WERI-Rb-1 (cell line): ENCODE results near the gene CXCL13.

ENCODE experiments used
- DNase-seq: peaks from one replicate; pipeline ENCODE4 v3.0.0-alpha.2; 2020
- H3K27ac ChIP-seq: fragments of 250-450 bp; sonication (Bioruptor Pico); 2 replicates; pipeline ENCODE4 v1.5.1; 2020; ENCODE audit warnings: mild to moderate bottlenecking, moderate library complexity
- H3K27me3 ChIP-seq: fragments of 250-450 bp; sonication (Bioruptor Pico); 2 replicates; pipeline ENCODE4 v1.5.1; 2021; ENCODE audit warnings: mild to moderate bottlenecking, low read depth, moderate library complexity; ENCODE audit not compliant: insufficient read depth, severe bottlenecking
- H3K36me3 ChIP-seq: fragments of 250-450 bp; sonication (Bioruptor Pico); 2 replicates; pipeline ENCODE4 v1.5.1; 2020; ENCODE audit warnings: mild to moderate bottlenecking, moderate library complexity
- H3K4me3 ChIP-seq: 2 replicates; pipeline ENCODE4 v1.5.1; 2011; ENCODE audit warnings: low read depth, mild to moderate bottlenecking, control low read depth, low read length
- H3K9me3 ChIP-seq: fragments of 250-450 bp; sonication (Bioruptor Pico); 2 replicates; pipeline ENCODE4 v1.5.1; 2021; ENCODE audit warnings: mild to moderate bottlenecking, moderate library complexity; ENCODE audit not compliant: severe bottlenecking
- TF ChIP-seq, protein P1 (sequence below): IDR thresholded peaks from 2 replicates; pipeline ENCODE4 v1.5.1; 2011; ENCODE audit warnings: low read depth, mild to moderate bottlenecking, control low read depth, inconsistent platforms, low read length

CXCL13 gene

DNA sequence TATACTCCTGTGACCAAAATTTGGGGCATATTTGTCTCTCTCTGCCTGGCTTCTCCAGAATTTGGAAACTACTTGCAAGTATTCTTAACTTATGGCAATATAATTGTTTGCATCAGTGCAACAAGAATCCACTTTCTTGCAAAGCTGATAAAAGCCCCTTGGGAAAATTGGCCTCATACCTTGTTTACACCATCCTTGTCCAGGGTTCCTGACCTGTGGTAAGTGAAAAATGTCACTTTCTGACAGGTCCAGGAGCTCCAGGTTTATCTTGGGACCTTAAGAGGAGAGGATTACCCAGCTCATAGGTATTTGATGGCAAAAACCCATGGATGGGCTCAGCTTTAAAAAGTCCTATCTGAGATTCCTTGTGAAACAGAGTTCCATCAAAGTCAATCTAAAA is 29.3 kb upstream of the CXCL13 start:
- H3K27ac ChIP-seq: no peak overlapping the region
- no peaks in the 10 kb centered on the region for H3K36me3 ChIP-seq
- TF ChIP-seq, protein P1, sequence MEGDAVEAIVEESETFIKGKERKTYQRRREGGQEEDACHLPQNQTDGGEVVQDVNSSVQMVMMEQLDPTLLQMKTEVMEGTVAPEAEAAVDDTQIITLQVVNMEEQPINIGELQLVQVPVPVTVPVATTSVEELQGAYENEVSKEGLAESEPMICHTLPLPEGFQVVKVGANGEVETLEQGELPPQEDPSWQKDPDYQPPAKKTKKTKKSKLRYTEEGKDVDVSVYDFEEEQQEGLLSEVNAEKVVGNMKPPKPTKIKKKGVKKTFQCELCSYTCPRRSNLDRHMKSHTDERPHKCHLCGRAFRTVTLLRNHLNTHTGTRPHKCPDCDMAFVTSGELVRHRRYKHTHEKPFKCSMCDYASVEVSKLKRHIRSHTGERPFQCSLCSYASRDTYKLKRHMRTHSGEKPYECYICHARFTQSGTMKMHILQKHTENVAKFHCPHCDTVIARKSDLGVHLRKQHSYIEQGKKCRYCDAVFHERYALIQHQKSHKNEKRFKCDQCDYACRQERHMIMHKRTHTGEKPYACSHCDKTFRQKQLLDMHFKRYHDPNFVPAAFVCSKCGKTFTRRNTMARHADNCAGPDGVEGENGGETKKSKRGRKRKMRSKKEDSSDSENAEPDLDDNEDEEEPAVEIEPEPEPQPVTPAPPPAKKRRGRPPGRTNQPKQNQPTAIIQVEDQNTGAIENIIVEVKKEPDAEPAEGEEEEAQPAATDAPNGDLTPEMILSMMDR: no peak
- no peak for DNase-seq
- H3K27me3 ChIP-seq: no peaks in the 10 kb centered on the region
- no peaks in the 10 kb centered on the region for H3K9me3 ChIP-seq
- H3K4me3 ChIP-seq: no peak overlapping the region

DNA sequence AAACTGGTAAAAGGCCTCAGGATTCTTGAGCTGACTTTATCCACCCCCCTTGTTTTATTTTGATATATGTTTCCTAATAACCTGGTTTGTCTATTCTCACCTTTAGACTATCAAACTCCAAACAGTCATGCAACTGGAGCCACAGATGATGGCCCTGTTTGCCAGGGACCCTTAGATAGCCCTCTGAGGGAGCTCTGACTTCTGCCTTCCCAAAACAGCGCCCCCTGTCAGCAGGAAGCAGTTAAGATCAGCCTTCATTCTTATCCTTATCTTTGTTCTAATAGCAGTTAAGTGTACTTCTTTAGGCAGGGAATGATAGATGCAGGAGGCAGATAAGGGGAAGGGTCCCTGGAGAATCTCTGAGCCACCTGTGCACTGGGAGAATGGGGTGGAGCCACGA is 27.5 kb upstream of the CXCL13 start:
- Histone ChIP-seq H3K27ac (no peak overlapping the region), H3K9me3 (no peaks in the 10 kb centered on the region), H3K4me3 (no peak overlapping the region), H3K27me3 (peaks cover 7% of the 10 kb centered on the region), H3K36me3 (no peaks in the 10 kb centered on the region)
- TF ChIP-seq, protein P1: no peak; the same call in 1 of the 2 replicates
- DNase-seq: no peak

DNA sequence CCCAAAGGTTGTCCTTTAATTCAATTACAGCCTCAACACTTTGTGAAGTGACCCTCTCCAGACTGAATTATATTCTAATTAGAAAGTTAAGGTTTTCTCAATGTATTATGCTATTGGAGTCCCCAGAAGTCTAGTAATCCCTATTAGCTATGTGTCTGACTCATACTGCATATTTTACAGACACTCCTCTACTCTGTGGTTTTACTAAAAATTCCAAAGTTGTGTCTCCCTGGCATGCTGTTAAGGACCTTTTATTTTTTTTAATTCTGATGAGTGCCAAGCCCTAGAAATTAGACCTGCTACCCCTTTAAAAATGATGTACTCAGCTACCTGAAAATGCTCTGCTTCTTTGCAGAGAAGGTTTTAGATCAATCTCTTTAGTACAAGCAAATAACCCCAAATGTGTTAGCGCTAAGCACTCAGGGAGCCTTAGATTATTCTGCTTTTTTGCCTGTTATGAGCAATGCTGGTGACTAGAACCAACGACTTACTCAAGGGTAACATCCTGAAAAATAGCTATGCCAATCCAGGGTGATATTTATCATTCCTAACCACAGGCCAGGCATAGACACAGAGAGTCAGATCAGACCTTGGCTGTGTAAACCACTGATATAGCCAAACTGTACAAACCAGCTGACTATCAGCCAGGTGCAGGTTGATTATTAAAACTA is 26.1 kb upstream of the CXCL13 start:
- H3K36me3 ChIP-seq: no peaks in the 10 kb centered on the region
- TF ChIP-seq, protein P1: no peak
- DNase-seq: no peak

DNA sequence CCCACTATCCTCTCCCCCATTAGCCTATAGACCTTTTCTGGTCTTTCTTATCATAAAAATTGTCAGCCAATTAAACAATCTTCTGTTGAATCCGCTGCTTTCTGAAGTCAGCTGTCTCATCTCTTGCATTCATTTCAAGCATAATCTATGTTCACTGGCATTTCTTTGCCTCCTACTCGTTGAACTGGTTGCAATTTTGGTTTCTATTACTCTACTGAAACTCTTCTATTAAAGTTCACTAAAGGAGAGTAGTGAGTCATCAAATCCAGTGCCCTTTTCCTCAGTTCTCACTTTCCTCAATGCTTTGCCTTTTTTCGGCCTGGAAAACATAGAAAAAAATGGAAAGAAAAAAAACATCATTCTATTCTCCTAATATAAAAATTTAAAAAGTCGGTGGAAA is 23.9 kb upstream of the CXCL13 start:
- no peak overlapping the region for H3K4me3 ChIP-seq
- TF ChIP-seq, protein P1: no peak
- no peaks in the 10 kb centered on the region for H3K9me3 ChIP-seq
- peaks cover 11% of the 10 kb centered on the region for H3K27me3 ChIP-seq
- no peaks in the 10 kb centered on the region for H3K36me3 ChIP-seq
- no peak overlapping the region for H3K27ac ChIP-seq
- DNase-seq: no peak

More for the DNA sequence above, 26.1 kb upstream of the CXCL13 start:
- Histone ChIP-seq H3K27me3 (peaks cover 11% of the 10 kb centered on the region), H3K4me3 (no peak overlapping the region), H3K27ac (no peak overlapping the region), H3K9me3 (no peaks in the 10 kb centered on the region)

DNA sequence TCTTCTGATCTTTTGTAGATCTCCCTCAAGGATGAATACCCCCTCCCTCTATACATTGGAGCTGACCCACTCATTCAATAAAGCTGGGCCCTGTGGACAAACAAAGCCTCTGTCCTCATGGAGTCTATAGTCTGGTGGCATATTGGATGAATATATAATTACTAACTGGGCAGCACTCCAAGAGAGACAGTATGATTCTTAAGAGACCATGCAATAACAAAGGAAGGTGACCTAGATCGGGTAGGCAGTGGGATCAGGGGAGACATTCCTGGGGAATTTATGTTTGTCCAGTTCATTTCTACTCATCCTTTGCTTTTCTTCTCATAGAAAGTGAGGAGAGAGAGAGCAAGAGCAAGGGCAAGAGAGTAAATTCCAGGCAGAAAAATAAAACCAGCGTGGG is 23.5 kb upstream of the CXCL13 start:
- H3K27me3 ChIP-seq: peaks cover 11% of the 10 kb centered on the region
- H3K36me3 ChIP-seq: no peaks in the 10 kb centered on the region
- DNase-seq: no peak
- TF ChIP-seq, protein P1: no peak
- H3K4me3 ChIP-seq: no peak overlapping the region
- no peak overlapping the region for H3K27ac ChIP-seq
- no peaks in the 10 kb centered on the region for H3K9me3 ChIP-seq

DNA sequence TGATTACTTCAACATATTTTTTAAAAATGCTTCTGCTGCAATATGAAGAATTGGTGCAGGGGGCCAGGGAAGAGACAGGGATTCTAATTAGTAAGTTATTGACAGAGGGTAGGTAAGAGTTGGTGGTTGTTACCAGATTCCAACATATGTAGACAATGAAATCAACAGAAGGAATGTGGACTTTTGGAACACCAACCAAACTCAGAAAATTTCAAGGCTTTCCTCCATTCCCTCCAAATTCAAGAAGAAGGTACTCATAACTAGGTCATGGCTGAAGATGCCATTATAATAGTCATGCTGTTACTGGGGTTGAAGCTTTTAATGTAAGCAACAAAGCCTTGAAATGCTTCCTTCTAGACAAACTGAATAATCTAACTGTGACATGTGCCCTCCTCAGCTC is 22.9 kb upstream of the CXCL13 start:
- no peak overlapping the region for H3K27ac ChIP-seq
- TF ChIP-seq, protein P1: no peak
- peaks cover 13% of the 10 kb centered on the region for H3K27me3 ChIP-seq

More for the DNA sequence above, 22.9 kb upstream of the CXCL13 start:
- H3K4me3 ChIP-seq: no peak overlapping the region
- H3K36me3 ChIP-seq: no peaks in the 10 kb centered on the region
- DNase-seq: no peak
- no peaks in the 10 kb centered on the region for H3K9me3 ChIP-seq
